HepG2 (cell line): Measurements from ENCODE around the gene TSTD2.

Experiments used
- ATF7 ChIP-seq, 2 experiments: fragments of 450-650 bp in 1 of 2; sonication (generic) in 1 of 2; formaldehyde crosslinking in 1 of 2; IDR thresholded peaks; 2 replicates each; pipeline versions ENCODE4 v1.4.0 to v1.6.1; 2016 to 2020; ENCODE audit warnings: antibody characterized with exemption in 1 of 2, mild to moderate bottlenecking in 1 of 2, missing genetic modification reagents in 1 of 2
- CEBPZ ChIP-seq: IDR thresholded peaks from 2 replicates; pipeline ENCODE4 v1.6.1; 2012; ENCODE audit warnings: low read length, improper control_type of control experiment
- EZH2 ChIP-seq: conservative IDR thresholded peaks from 2 replicates; pipeline ENCODE4 v1.6.1; 2012; ENCODE audit warnings: mild to moderate bottlenecking, low read depth, low read length, moderate library complexity
- HIC2 ChIP-seq: sonication (generic); formaldehyde crosslinking; IDR thresholded peaks from 2 replicates; pipeline ENCODE4 v1.9.0; 2022; ENCODE audit warnings: low read depth, missing genetic modification reagents
- JUNB ChIP-seq: sonication (generic); formaldehyde crosslinking; IDR thresholded peaks from 2 replicates; pipeline ENCODE4 v1.8.0; 2022; ENCODE audit warnings: missing genetic modification reagents, mild to moderate bottlenecking, borderline replicate concordance
- MAFK ChIP-seq, 2 experiments: IDR thresholded peaks in 1 of 2; conservative IDR thresholded peaks in 1 of 2; 2 replicates each; pipeline ENCODE4 v1.6.1; 2011; ENCODE audit warnings: improper control_type of control experiment in 2 of 2, low read length in 2 of 2
- SIN3A ChIP-seq: IDR thresholded peaks from 2 replicates; pipeline ENCODE4 v1.6.1; 2011; ENCODE audit warnings: low read depth, mild to moderate bottlenecking, control low read depth, low read length, borderline replicate concordance
- SIX4 ChIP-seq: sonication (generic); formaldehyde crosslinking; IDR thresholded peaks from 2 replicates; pipeline ENCODE4 v1.4.0; 2020; ENCODE audit warnings: missing genetic modification reagents
- ZFAT ChIP-seq: sonication (generic); formaldehyde crosslinking; conservative IDR thresholded peaks from 2 replicates; pipeline ENCODE4 v1.8.1; 2023; ENCODE audit warnings: missing genetic modification reagents, inconsistent platforms
- ZNF335 ChIP-seq: sonication (generic); formaldehyde crosslinking; IDR thresholded peaks from 2 replicates; pipeline ENCODE4 v1.4.0; 2020; ENCODE audit warnings: missing genetic modification reagents
- ZNF513 ChIP-seq: sonication (generic); formaldehyde crosslinking; conservative IDR thresholded peaks from 2 replicates; pipeline ENCODE4 v1.5.0; 2020; ENCODE audit warnings: missing genetic modification reagents
- ZNF776 ChIP-seq: sonication (generic); formaldehyde crosslinking; IDR thresholded peaks from 2 replicates; pipeline ENCODE4 v1.4.0; 2020; ENCODE audit warnings: mild to moderate bottlenecking, missing genetic modification reagents
- TF ChIP-seq, protein P1 (sequence below): sonication (generic); formaldehyde crosslinking; IDR thresholded peaks from 2 replicates; pipeline ENCODE4 v1.5.0; 2020; ENCODE audit warnings: mild to moderate bottlenecking, missing genetic modification reagents, moderate library complexity
- TF ChIP-seq, protein P2 (sequence below): IDR thresholded peaks from 2 replicates; pipeline ENCODE4 v1.6.1; 2012; ENCODE audit warnings: inconsistent platforms

GRCh38 chr9:97682242-97682641 lies 49.1 kb upstream of the TSTD2 start:
- TF ChIP-seq HIC2 (no peak), SIN3A (no peak), CEBPZ (no peak), EZH2 (no peak), SIX4 (CRISPR knock-in tag) (no peak), ATF7 (IDR thresholded peaks at IDR 0.05) (no peak), ATF7 (CRISPR knock-in tag; IDR thresholded peaks at IDR 0.05) (no peak), ZNF776 (CRISPR knock-in tag) (no peak), ZNF513 (CRISPR knock-in tag) (no peak), MAFK (conservative IDR thresholded peaks at IDR 0.05 in 1 of 2, IDR thresholded peaks at IDR 0.05 in 1 of 2; ENCODE audit: low read length in 2 of 2) (no peak), ZFAT (no peak), JUNB (CRISPR knock-in tag) (no peak), ZNF335 (CRISPR knock-in tag) (no peak)
- TF ChIP-seq, protein P1, sequence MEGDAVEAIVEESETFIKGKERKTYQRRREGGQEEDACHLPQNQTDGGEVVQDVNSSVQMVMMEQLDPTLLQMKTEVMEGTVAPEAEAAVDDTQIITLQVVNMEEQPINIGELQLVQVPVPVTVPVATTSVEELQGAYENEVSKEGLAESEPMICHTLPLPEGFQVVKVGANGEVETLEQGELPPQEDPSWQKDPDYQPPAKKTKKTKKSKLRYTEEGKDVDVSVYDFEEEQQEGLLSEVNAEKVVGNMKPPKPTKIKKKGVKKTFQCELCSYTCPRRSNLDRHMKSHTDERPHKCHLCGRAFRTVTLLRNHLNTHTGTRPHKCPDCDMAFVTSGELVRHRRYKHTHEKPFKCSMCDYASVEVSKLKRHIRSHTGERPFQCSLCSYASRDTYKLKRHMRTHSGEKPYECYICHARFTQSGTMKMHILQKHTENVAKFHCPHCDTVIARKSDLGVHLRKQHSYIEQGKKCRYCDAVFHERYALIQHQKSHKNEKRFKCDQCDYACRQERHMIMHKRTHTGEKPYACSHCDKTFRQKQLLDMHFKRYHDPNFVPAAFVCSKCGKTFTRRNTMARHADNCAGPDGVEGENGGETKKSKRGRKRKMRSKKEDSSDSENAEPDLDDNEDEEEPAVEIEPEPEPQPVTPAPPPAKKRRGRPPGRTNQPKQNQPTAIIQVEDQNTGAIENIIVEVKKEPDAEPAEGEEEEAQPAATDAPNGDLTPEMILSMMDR (CRISPR knock-in tag) = no peak
- TF ChIP-seq, protein P2, sequence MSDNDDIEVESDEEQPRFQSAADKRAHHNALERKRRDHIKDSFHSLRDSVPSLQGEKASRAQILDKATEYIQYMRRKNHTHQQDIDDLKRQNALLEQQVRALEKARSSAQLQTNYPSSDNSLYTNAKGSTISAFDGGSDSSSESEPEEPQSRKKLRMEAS = no peak
